MM.1S (cell line): ENCODE results near the gene LARGE2.

Experiments used
- CTCF ChIP-seq: fragments of 300-600 bp; sonication (generic); IDR thresholded peaks from 2 replicates; pipeline ENCODE4 v1.5.1; 2016; ENCODE audit warnings: antibody characterized with exemption, low read length, mixed read lengths
- EZH2 ChIP-seq: fragments of 300-600 bp; sonication (generic); optimal IDR thresholded peaks from 2 replicates; pipeline ENCODE3; 2017; ENCODE audit warnings: low read depth, mild to moderate bottlenecking, antibody characterized with exemption, low read length, mixed read lengths

GRCh38 chr11:45894555-45895247 lies 27.8 kb upstream of the LARGE2 start:
- TF ChIP-seq CTCF, result no peak
- no peak for TF ChIP-seq EZH2
